GM12874 (cell line): Measurements from ENCODE around the gene CLDND1.

Source experiments
- CTCF ChIP-seq: IDR thresholded peaks from 2 replicates; pipeline ENCODE4 v1.5.1; 2011; ENCODE audit warnings: low read depth, mild to moderate bottlenecking, control low read depth, low read length, moderate library complexity; ENCODE audit not compliant: insufficient read depth

Gene CLDND1

GRCh38 chr3:98525494-98525893 is 2.8 kb upstream of the CLDND1 start:
- TF ChIP-seq CTCF, result no peak

- no peak for TF ChIP-seq CTCF
Observed at GRCh38 chr3:98521897-98522543, 682 bp downstream of the CLDND1 start.

- no peak for TF ChIP-seq CTCF
Observed at GRCh38 chr3:98519351-98519750, 3.4 kb downstream of the CLDND1 start.

- no peak for TF ChIP-seq CTCF
Observed at GRCh38 chr3:98518816-98519215, 3.9 kb downstream of the CLDND1 start.

GRCh38 chr3:98514948-98515347 is 7.8 kb downstream of the CLDND1 start:
- TF ChIP-seq CTCF, result no peak

- no peak for TF ChIP-seq CTCF
Observed at GRCh38 chr3:98513736-98514135, 9.0 kb downstream of the CLDND1 start.

GRCh38 chr3:98513091-98513511 is 9.6 kb downstream of the CLDND1 start:
- TF ChIP-seq CTCF, result no peak

GRCh38 chr3:98512576-98512975 is 10.1 kb downstream of the CLDND1 start:
- TF ChIP-seq CTCF, result no peak
